Activated CD4-positive, alpha-beta T cell treated with anti-CD3 and anti-CD28 coated beads, Interleukin-2, amount 50 U/mL, for 24 hours (primary cell): ENCODE data around the gene IQSEC3.
"Not testable (repeated sequence)": the region's sequence is repeated elsewhere in the genome, so short reads cannot be mapped to it uniquely, and the experiment has no call there.

ENCODE experiments used
- DNase-seq, 2 donors: peaks; one replicate each; pipeline ENCODE4 v3.0.0-alpha.2; 2020; ENCODE audit warnings: low read depth in 1 of 2, low spot score in 1 of 2

IQSEC3 gene

GRCh38 chr12:212715-213526 lies 146.4 kb downstream of the IQSEC3 start:
- DNase-seq, result no peak

- no peak for DNase-seq
Measured at GRCh38 chr12:213527-213932, 147.0 kb downstream of the IQSEC3 start.

DNA sequence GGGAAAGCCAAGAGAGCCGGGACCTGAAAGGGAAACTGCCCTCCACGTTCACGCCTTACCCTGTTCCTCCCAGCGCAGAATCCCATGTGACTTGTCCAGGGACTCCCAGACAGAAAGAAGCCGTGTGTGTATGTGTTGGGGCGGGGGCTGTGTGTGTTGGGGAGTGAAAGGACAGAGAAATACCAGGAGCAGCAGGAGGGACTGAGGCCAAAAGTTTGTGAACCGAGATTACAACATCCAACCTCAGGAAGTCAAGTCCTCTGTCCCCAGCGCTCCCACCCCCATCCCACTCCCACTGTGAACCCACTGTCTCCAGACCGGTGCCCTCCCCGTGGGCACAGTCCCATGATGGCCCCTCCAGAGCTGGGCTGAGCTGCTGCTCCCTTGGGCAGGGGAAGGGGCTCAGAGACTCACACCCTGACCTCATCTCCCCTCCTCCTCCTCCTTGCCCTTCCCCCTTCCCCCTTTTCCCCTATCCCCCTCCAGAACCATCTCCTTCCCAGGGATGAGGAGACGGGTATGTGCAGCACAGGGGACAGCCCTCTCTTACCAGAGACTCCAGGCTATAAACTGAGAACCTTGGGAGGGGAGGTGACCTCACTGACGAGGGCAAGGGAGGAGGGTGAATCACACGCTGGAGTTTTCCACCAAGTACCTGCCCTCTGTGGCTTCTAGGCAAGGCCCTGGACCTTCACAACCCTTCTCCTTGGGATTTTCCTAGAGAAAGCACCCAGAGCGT lies 147.6 kb downstream of the IQSEC3 start, which contains the start of gene SLC6A12:
Gene SLC6A12, minus strand, starts transcription at position 155 of the 739 bp plus-strand sequence. CDS start 4,171 bp downstream, outside the sequence.
- no peak for DNase-seq

- no peak for DNase-seq
Measured at GRCh38 chr12:215116-215515, 148.5 kb downstream of the IQSEC3 start.

DNA sequence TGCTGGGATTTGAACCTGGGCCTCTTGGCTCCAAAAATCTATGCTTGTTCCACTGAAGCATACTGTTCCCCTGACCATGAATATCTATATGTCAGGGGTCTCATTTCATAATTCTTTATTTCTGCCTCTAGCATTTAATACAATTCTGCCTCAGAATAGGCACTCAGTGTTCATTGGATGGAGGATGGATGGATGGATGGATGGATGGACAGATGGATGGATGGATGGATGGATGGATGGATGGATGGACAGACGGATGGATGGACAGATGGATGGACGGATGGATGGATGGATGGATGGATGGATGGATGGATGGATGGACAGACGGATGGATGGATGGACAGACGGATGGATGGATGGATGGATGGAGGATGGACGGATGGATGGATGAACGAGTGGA lies 150.5 kb downstream of the IQSEC3 start:
- not testable (repeated sequence) for DNase-seq

DNA sequence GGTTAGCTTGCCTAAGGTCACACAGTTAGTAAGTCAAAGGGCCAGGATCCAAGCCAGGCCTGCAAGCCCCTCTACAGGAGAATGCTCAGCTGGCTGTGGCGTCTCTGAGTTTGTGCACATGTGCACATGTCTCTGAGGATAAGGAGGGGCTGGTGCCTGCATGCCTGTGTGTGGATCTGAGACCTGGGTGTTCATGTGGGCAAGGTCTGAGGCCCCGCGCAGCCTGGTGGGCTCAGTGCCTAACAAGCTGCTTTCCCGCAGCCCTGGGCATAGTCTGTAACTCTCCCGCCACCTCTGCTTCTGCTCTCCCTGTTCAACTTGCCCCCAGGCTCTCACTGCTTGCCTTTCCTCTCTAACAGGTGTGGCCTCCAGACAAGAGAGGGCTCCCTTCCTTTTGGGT lies 151.7 kb downstream of the IQSEC3 start:
- no peak for DNase-seq

DNA sequence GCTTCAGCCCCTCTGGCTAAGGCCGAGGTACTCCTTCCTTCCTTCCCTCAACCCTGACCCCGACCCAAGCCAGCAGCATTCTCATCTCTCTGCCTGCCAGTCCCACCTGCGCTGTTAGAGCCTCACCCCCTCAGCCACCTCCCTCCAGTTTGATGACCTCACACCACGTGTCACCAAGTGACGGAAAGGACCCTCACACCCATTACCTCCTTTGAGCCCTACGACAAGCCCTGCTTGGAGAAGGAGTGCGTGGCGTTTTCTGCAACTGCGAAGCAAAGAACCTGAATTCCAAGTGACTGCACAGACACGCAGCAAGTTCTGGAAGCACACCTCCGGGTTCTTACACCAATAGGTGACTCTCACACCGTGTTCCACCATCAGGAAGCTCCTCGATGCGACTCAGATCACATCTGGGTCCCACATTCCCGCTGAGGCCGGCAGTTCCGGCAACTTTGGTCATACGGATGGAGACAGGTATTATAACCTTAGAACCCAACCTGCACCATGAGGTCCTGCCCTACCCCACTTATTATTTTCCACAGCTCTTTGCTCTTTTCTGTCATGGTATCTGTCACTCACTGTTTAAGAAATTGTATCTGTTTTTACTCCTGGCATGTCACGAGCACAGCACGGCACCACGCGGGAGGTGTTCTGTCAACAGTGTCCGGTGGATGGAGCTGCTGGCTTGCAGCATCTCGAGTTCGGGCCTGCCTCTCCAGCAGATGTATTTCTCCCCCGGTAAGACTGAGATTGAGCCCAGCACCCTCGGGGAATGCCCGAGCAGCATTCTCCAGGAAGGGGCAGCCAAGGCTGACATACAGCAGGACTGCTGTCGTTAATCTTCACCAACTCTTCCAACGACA lies 152.4 kb downstream of the IQSEC3 start:
- no peak for DNase-seq

DNA sequence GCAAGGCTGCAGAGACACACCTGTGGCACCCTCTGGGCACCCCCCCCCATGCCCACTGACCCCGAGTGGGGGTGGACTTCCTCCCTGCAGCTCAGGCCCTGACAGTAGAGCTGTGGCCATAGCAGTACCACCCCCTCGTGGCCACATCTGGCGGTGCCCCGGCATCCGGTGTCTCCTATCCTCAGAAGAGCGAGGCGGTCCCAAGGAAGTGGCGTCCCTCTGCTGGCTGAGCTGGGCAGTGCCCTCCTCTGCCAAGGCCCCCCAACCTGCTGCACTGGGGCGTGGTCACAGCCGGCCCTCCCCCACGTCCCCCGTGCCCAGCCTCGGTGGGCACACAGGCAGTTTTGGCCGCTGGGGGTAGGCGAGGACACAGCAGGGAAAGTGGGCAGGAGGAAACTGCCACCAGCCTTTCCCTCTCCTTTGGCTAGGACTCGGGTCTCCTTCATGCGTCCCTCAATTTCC lies 153.4 kb downstream of the IQSEC3 start:
- DNase-seq, result peak in 1 of 2 donors; percentile 21

- DNase-seq, result no peak
Measured at GRCh38 chr12:220491-220890, 153.9 kb downstream of the IQSEC3 start.

- DNase-seq, result no peak
Measured at GRCh38 chr12:220946-221550, 154.5 kb downstream of the IQSEC3 start.

GRCh38 chr12:221736-222135 lies 155.2 kb downstream of the IQSEC3 start:
- no peak for DNase-seq

DNA sequence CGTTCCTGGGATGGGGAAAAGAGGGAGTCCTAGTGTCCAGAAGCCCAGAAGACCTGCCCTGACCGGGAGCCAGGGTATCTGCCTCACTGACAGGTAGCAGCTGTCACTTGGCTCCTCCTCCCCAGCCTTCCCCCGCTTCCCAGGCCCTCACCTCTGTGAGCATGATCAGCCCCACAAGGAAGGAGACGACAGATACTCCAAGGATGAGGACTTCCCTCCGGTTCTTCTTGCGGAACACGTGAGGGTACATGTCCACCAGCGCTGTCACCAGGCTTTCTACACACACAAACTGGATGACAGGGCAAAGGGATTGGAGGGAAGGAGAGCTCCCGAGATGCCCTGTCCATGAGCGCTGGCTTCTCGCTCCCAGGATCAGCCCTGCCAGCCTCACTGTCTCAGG lies 157.3 kb downstream of the IQSEC3 start:
- DNase-seq, result no peak

DNA sequence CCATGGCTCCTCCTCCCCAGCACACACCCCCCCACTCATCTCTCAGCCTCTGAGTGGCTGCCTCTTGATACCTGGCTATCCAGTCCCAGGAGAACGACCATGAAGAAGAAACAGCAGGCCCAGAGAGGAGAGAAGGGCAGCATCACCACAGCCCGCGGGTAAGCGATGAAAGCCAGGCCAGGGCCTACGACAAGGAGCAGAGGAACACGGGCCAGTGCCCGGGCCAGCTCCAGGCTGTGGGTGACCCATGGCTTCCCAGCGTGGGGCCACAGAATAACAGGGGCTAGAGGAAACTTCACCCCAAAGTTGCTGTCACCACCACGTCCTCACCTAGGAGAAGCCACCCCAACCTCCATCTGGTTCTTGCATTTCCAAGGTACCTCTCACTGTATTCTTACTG lies 157.8 kb downstream of the IQSEC3 start:
- DNase-seq, result no peak

- DNase-seq, result no peak
Measured at GRCh38 chr12:225012-225411, 158.4 kb downstream of the IQSEC3 start.

GRCh38 chr12:226401-226800 lies 159.8 kb downstream of the IQSEC3 start:
- no peak for DNase-seq

- DNase-seq, result no peak
Measured at GRCh38 chr12:227286-227915, 160.8 kb downstream of the IQSEC3 start.
